ENCODE results near the gene APOL1.
A peak's percentile ranks its signal among the peaks of the same experiment; 100 is the strongest.
"Not testable (repeated sequence)": the region's sequence is repeated elsewhere in the genome, so short reads cannot be mapped to it uniquely, and the experiment has no call there.

APOL1 gene, protein sequence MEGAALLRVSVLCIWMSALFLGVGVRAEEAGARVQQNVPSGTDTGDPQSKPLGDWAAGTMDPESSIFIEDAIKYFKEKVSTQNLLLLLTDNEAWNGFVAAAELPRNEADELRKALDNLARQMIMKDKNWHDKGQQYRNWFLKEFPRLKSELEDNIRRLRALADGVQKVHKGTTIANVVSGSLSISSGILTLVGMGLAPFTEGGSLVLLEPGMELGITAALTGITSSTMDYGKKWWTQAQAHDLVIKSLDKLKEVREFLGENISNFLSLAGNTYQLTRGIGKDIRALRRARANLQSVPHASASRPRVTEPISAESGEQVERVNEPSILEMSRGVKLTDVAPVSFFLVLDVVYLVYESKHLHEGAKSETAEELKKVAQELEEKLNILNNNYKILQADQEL

DNA sequence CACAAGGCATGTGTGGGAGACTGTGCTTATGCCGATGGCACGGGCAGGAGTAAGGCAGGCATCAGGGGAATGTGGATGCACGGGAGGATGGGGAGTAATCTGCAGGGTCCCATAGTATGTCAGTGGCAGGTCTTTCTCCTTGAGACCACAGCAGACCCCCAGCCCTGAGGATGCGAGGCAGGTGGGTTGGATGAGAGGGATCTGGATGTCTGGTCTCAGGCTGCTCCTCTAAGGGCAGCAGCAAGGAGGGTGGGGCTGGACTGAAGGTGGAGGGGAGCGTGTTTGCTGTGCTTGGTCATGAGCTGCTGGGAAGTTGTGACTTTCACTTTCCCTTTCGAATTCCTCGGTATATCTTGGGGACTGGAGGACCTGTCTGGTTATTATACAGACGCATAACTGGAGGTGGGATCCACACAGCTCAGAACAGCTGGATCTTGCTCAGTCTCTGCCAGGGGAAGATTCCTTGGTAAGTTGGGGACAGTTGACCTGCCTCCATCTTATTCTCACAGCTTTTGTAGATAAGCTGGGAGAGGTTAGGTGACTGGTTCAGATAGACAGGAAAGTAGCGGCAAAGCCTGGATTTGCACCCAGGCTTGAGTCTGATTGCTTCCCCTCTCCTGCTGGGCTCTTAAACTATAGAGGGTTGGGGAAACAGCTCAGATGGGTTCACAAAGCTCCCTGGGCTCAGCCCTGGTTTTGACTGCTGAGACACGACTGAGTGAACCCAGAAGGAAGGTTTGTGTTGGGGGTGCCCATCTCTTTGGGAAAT lies at the start of gene APOL1:
TSS of gene APOL1 (plus strand) at position 380 of the 769 bp plus-strand sequence. CDS start 1,823 bp downstream, outside the sequence.
- Histone ChIP-seq H3K9ac (ENCODE audit: low read depth, low read length) (no peak within 1 kb of the TSS), H3K36me3 (ENCODE audit: control insufficient read depth, insufficient read depth, low read length) (no peaks in the 10 kb centered on the region), H3K27me3 (ENCODE audit: control insufficient read depth, insufficient read depth, low read length) (no peaks in the 10 kb centered on the region), H3K4me1 (ENCODE audit: control insufficient read depth, insufficient read depth, low read length) (peaks cover 5% of the 10 kb centered on the region), H3K9me3 (ENCODE audit: control insufficient read depth, insufficient read depth, low read length) (peaks cover 6% of the 10 kb centered on the region), H3K4me3 (ENCODE audit: low read depth, low read length) (no peak within 1 kb of the TSS)

DNA sequence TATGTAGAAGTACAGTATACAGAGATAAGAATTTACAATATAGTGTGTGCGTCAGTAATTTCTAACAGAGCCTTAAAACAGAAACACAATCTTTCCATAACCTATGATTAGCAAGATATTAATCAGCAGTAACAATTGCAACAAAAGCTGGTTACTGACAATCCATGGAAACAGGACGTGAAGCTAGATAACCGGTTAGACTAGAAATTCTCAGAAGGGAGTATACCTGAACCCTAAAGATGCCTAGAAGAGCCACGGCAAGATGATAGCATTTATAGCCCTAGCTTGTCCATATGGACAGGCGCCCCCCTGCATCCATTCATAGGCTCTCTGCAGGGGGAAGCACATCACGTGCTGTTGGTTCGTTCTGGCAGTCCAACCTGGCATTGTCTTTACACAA lies 49.5 kb upstream of the APOL1 start:
- not testable (repeated sequence) for H3K9ac ChIP-seq (ENCODE audit: low read depth, low read length); H3K27me3 ChIP-seq (ENCODE audit: control insufficient read depth, insufficient read depth, low read length); H3K36me3 ChIP-seq (ENCODE audit: control insufficient read depth, insufficient read depth, low read length)

DNA sequence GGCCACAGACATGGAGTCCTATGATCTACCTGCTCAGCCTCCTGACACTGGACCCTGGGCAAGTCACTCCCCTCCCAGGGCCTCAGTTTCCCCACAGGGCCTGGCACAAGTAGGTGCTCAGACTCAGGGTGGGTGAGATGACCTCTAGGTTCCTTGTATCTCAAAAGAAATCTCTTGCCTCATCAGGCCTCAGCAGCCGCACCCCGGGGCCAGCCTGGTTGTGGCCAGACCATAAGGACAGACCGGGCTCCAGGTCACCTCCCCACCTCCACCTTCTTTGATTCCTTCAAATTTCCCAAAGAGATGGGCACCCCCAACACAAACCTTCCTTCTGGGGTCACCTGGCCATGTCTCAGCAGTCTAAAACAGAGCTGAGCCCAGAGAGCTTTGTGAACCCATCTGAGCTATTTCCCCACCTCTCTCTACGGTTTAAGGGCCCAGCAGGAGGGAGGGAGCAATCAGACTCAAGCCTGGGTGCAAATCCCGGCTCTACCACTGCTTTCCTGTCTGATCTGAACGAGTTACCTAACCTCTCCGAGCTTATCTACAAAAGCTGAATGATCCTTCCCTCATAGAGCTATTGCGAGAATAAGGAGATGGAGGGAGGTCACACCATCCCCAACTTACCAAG lies 48.8 kb upstream of the APOL1 start:
- H3K9me3 ChIP-seq (ENCODE audit: control insufficient read depth, insufficient read depth, low read length): no peaks in the 10 kb centered on the region
- H3K4me3 ChIP-seq (ENCODE audit: low read depth, low read length): peak overlapping the region; percentile 3

More for the DNA sequence above, 49.5 kb upstream of the APOL1 start:
- H3K4me1 ChIP-seq (ENCODE audit: control insufficient read depth, insufficient read depth, low read length); H3K4me3 ChIP-seq (ENCODE audit: low read depth, low read length); H3K9me3 ChIP-seq (ENCODE audit: control insufficient read depth, insufficient read depth, low read length): not testable (repeated sequence)

DNA sequence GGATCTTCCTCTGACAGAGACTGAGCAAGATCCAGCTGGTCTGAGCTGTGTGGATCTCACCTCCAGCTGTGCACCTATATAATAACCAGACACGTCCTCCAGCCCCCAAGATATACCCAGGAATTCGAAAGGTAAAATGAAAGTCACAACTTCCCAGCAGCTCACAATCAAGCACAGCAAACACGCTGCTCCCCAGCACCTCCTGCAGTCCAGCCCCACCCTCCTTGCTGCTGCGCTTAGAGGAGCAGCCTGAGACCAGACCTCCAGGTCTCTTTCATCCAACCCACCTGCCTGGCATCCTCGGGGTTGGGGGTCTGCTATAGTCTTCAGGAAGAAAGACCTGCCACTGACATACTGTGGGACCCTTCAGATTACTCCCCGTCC lies 48.3 kb upstream of the APOL1 start:
- Histone ChIP-seq H3K27me3 (ENCODE audit: control insufficient read depth, insufficient read depth, low read length) (no peaks in the 10 kb centered on the region), H3K4me3 (ENCODE audit: low read depth, low read length) (peak overlapping the region; percentile 3), H3K4me1 (ENCODE audit: control insufficient read depth, insufficient read depth, low read length) (no peaks in the 10 kb centered on the region), H3K9ac (ENCODE audit: low read depth, low read length) (no peak overlapping the region), H3K36me3 (ENCODE audit: control insufficient read depth, insufficient read depth, low read length) (no peaks in the 10 kb centered on the region), H3K9me3 (ENCODE audit: control insufficient read depth, insufficient read depth, low read length) (no peaks in the 10 kb centered on the region)

More for the DNA sequence above, 48.8 kb upstream of the APOL1 start:
- Histone ChIP-seq H3K9ac (ENCODE audit: low read depth, low read length) (no peak overlapping the region), H3K36me3 (ENCODE audit: control insufficient read depth, insufficient read depth, low read length) (no peaks in the 10 kb centered on the region), H3K27me3 (ENCODE audit: control insufficient read depth, insufficient read depth, low read length) (no peaks in the 10 kb centered on the region), H3K4me1 (ENCODE audit: control insufficient read depth, insufficient read depth, low read length) (no peaks in the 10 kb centered on the region)

DNA sequence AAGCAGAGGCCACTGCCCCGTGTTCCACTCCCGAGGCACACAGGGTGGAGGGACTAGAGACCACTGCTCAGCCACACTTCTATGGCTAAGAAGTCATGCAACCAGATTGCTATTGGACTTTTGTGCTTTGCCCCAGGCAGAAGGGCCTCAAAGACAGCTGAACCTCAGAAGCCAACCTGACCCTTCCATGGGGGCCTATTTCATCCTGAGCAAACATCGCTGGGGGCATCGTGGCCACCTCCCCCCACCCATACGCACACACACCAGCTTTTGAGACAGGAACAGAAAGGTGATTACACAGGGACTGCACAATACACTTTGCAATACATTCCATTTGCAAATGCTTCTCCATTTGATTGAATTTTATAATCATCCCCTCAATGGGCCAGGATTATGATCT lies 47.4 kb upstream of the APOL1 start:
- not testable (repeated sequence) for H3K27me3 ChIP-seq (ENCODE audit: control insufficient read depth, insufficient read depth, low read length); H3K9me3 ChIP-seq (ENCODE audit: control insufficient read depth, insufficient read depth, low read length); H3K36me3 ChIP-seq (ENCODE audit: control insufficient read depth, insufficient read depth, low read length); H3K9ac ChIP-seq (ENCODE audit: low read depth, low read length); H3K4me3 ChIP-seq (ENCODE audit: low read depth, low read length); H3K4me1 ChIP-seq (ENCODE audit: control insufficient read depth, insufficient read depth, low read length)

DNA sequence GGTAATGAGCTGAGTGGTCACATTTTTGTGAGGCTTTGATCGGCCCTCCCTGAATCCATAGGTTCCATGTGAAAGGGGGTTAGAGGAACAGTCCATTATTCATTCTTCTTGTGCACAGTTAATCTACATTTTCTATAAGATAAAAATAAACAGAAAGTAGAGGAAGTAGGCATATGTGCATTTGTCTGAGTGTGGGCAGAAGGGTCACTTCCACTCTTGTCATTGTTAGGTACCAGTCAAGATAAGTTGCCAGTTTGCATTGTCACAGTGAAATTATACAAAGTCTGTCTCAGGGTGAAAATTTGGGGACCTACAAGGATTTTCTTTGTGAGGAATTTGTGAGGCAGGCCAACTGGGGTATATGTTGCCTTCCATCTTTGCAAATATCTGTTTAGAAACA lies 46.7 kb upstream of the APOL1 start:
- no peak overlapping the region for H3K4me3 ChIP-seq (ENCODE audit: low read depth, low read length)
- no peaks in the 10 kb centered on the region for H3K9me3 ChIP-seq (ENCODE audit: control insufficient read depth, insufficient read depth, low read length)
- H3K27me3 ChIP-seq (ENCODE audit: control insufficient read depth, insufficient read depth, low read length): no peaks in the 10 kb centered on the region
- H3K9ac ChIP-seq (ENCODE audit: low read depth, low read length): no peak overlapping the region
- H3K36me3 ChIP-seq (ENCODE audit: control insufficient read depth, insufficient read depth, low read length): no peaks in the 10 kb centered on the region
- H3K4me1 ChIP-seq (ENCODE audit: control insufficient read depth, insufficient read depth, low read length): no peaks in the 10 kb centered on the region

DNA sequence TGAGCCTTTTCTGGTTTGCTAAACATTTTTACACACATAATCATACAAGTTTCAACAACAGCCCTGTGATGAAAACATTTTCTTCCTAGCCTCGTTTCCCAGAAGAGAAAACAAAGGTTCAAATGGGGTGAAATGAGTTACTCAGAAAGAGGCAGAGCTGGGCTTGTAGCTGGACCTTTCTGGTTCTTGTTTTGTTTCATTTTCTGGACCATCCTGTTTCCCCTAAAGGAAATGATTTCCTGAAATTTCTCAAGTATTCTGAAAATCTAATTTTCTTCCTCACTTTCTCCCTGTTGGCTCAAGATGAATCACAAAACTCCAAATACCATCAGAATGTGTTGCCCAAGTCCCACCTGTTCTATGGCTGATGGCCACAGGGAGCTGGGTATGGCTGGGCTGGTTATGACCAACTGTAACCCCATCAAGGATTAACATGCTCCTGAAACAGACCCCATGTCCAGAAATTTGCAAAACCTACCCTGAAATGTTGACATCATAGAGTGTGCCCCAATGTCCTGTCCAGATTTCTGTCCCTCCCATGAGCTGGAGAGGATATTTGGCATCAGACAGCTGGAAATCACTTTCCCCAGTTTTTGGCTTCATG lies 44.7 kb upstream of the APOL1 start:
- Histone ChIP-seq H3K9me3 (ENCODE audit: control insufficient read depth, insufficient read depth, low read length) (no peaks in the 10 kb centered on the region), H3K4me1 (ENCODE audit: control insufficient read depth, insufficient read depth, low read length) (no peaks in the 10 kb centered on the region), H3K27me3 (ENCODE audit: control insufficient read depth, insufficient read depth, low read length) (no peaks in the 10 kb centered on the region), H3K9ac (ENCODE audit: low read depth, low read length) (no peak overlapping the region), H3K36me3 (ENCODE audit: control insufficient read depth, insufficient read depth, low read length) (no peaks in the 10 kb centered on the region), H3K4me3 (ENCODE audit: low read depth, low read length) (no peak overlapping the region)

DNA sequence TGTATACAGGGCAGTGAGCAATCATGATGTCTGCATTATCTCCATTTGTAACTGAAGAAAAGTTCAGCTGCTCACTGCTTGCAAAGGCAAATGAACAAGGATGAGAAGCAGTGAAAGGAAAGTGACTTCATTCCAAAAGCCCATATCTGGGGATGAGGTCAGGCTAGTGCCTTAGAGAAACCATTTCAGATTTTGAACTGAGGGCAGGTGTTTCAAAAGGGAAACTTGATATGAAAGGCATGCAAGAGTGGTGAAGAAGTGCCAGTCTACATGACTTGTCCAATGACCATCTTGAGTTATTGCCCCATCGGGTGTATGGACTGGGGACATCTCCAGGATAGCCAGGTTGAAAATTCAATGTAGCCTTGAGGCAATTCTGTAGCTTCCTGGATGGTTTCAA lies 44.0 kb upstream of the APOL1 start:
- H3K9me3 ChIP-seq (ENCODE audit: control insufficient read depth, insufficient read depth, low read length): no peaks in the 10 kb centered on the region
- no peak overlapping the region for H3K4me3 ChIP-seq (ENCODE audit: low read depth, low read length)
- H3K4me1 ChIP-seq (ENCODE audit: control insufficient read depth, insufficient read depth, low read length): no peaks in the 10 kb centered on the region
- no peaks in the 10 kb centered on the region for H3K36me3 ChIP-seq (ENCODE audit: control insufficient read depth, insufficient read depth, low read length)
- H3K27me3 ChIP-seq (ENCODE audit: control insufficient read depth, insufficient read depth, low read length): no peaks in the 10 kb centered on the region
- H3K9ac ChIP-seq (ENCODE audit: low read depth, low read length): no peak overlapping the region

DNA sequence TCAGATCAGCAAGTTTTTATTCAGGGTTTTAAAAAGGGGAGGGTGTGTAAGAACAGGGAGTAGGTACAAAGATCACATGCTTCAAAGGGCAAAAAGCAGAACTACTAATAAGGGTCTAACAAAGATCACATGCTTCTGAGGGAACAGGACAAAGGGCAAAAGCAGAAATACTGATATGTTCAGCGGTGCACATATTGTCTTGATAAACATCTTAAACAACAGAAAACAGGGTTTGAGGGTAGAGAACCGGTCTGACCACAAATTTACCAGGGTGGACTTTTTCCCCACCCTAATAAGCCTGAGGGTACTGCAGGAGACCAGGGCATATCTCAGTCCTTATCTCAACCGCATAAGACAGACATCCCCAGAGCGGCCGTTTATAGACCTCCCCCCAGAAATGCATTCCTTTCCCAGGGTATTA lies 43.4 kb upstream of the APOL1 start:
- not testable (repeated sequence) for H3K9ac ChIP-seq (ENCODE audit: low read depth, low read length); H3K27me3 ChIP-seq (ENCODE audit: control insufficient read depth, insufficient read depth, low read length); H3K4me3 ChIP-seq (ENCODE audit: low read depth, low read length); H3K4me1 ChIP-seq (ENCODE audit: control insufficient read depth, insufficient read depth, low read length); H3K9me3 ChIP-seq (ENCODE audit: control insufficient read depth, insufficient read depth, low read length); H3K36me3 ChIP-seq (ENCODE audit: control insufficient read depth, insufficient read depth, low read length)

DNA sequence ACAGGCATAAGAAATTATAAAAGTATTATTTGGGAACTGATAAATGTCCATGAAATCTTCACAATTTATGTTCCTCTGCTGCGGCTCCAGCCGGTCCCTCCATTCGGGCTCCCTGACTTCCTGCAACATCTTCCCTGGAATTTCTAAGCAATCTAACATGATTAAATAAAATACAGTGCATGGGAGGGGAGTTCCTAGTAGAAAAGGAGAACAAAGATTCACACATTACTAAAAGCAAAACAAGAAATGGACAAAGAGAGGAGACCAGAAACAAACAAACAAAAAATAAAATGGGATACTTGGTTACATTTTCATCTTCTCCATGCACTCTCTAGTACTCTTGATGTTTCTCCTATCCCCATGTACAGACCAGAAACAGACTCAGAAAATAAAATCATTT lies 42.7 kb upstream of the APOL1 start:
- Histone ChIP-seq H3K9ac (ENCODE audit: low read depth, low read length) (no peak overlapping the region), H3K36me3 (ENCODE audit: control insufficient read depth, insufficient read depth, low read length) (no peaks in the 10 kb centered on the region), H3K27me3 (ENCODE audit: control insufficient read depth, insufficient read depth, low read length) (no peaks in the 10 kb centered on the region), H3K9me3 (ENCODE audit: control insufficient read depth, insufficient read depth, low read length) (no peaks in the 10 kb centered on the region), H3K4me1 (ENCODE audit: control insufficient read depth, insufficient read depth, low read length) (no peaks in the 10 kb centered on the region), H3K4me3 (ENCODE audit: low read depth, low read length) (no peak overlapping the region)

DNA sequence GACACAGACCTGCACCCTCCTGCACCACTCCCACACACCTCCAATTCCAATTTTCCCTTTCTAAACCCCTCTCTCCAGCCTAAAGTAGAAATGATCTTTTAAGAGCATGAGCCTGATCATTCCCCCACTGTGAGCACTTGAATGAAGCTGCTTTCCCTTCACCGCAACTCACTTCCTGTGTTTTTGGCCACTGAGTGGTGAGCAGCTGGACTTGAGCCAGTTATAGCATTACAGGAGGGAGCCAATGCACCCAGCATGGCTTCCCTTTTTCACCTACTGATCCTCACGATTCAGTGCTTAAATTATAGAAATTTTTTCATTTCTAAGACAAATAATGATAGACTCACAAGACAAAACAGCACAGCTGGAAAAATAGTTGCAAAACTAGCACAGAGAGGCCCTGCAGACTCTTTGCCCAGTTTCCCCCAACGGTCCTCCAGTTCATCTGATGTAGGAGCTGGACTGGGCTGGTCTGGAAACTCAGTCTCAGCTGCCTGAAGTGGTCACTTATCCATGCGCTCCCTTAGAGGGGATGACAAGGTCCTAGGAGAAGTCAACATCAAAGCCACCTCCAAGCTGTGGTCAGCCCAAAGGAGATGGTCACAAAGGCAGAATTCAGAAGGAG lies 41.6 kb upstream of the APOL1 start:
- no peaks in the 10 kb centered on the region for H3K27me3 ChIP-seq (ENCODE audit: control insufficient read depth, insufficient read depth, low read length)
- no peaks in the 10 kb centered on the region for H3K4me1 ChIP-seq (ENCODE audit: control insufficient read depth, insufficient read depth, low read length)
- H3K9ac ChIP-seq (ENCODE audit: low read depth, low read length): no peak overlapping the region
- no peak overlapping the region for H3K4me3 ChIP-seq (ENCODE audit: low read depth, low read length)
- no peaks in the 10 kb centered on the region for H3K9me3 ChIP-seq (ENCODE audit: control insufficient read depth, insufficient read depth, low read length)
- H3K36me3 ChIP-seq (ENCODE audit: control insufficient read depth, insufficient read depth, low read length): no peaks in the 10 kb centered on the region

Data from iPS-15b (cell line).